ENCODE data around the gene ADAMTS5. TPM values are rescaled to one million over a fixed set of nuclear protein-coding genes. Genes with fewer than 3 reads are reported as not detected.

Gene ADAMTS5
- polyA plus RNA-seq (0.90 and 1.6 TPM in 2 replicates), polyA minus RNA-seq (4.1 and 5.7 TPM in 2 replicates)

- no peaks in the 10 kb centered on the region for H3K9me2 ChIP-seq (ENCODE audit: insufficient read depth, low read length)
- H3K9me3 ChIP-seq (ENCODE audit: low read length), result no peaks in the 10 kb centered on the region
- H3K36me3 ChIP-seq (ENCODE audit: insufficient read depth, low read length), result no peaks in the 10 kb centered on the region
- H3K4me3 ChIP-seq (ENCODE audit: low read length), result peak within 1 kb of the TSS; percentile 74
- H3K79me2 ChIP-seq (replicated peaks; ENCODE audit: insufficient read depth, low read length), result no peaks in the 10 kb centered on the region
- peak within 1 kb of the TSS; percentile 37 for H2AFZ ChIP-seq (ENCODE audit: low read depth, low read length)
- TF ChIP-seq TAF1 (IDR thresholded peaks at IDR 0.05; ENCODE audit: low read depth) (no peak), CTCF (IDR thresholded peaks at IDR 0.05; ENCODE audit: poor library complexity, severe bottlenecking) (no peak), RAD21 (conservative IDR thresholded peaks at IDR 0.05) (peak; percentile 43), POLR2AphosphoS5 (IDR thresholded peaks at IDR 0.05) (peak; percentile 71), EZH2 (IDR thresholded peaks at IDR 0.05; ENCODE audit: borderline replicate concordance, insufficient read depth, low read length, poor library complexity, severe bottlenecking) (no peak), EP300 (conservative IDR thresholded peaks at IDR 0.05; ENCODE audit: poor library complexity, severe bottlenecking) (no peak), REST (IDR thresholded peaks at IDR 0.05; ENCODE audit: borderline replicate concordance) (peak; percentile 56), SMC3 (conservative IDR thresholded peaks at IDR 0.05; ENCODE audit: poor library complexity) (peak; percentile 38), MXI1 (conservative IDR thresholded peaks at IDR 0.05; ENCODE audit: poor library complexity, severe bottlenecking) (peak; percentile 66)
- peak within 1 kb of the TSS; percentile 71 for H3K4me2 ChIP-seq (ENCODE audit: low read length)
- H3K27me3 ChIP-seq (ENCODE audit: insufficient read depth, low read depth, low read length), result peaks cover 40% of the 10 kb centered on the region
- no peaks in the 10 kb centered on the region for H4K20me1 ChIP-seq (ENCODE audit: insufficient read depth)
- peak within 1 kb of the TSS; percentile 14 for H3K27ac ChIP-seq (ENCODE audit: low read length)
- H3K9ac ChIP-seq (ENCODE audit: low read length), result peak within 1 kb of the TSS; percentile 68
- H3F3A ChIP-seq (ENCODE audit: insufficient read depth, low read length, poor library complexity, severe bottlenecking), result no peaks in the 10 kb centered on the region
Measured at GRCh38 chr21:26967062-26967913, at the start of gene ADAMTS5. Gene ADAMTS5, minus strand, starts transcription at chr21:26967088. Its CDS starts 697 bp downstream, at chr21:26966391.

- no peaks in the 10 kb centered on the region for H4K20me1 ChIP-seq (ENCODE audit: insufficient read depth)
- no peaks in the 10 kb centered on the region for H3K36me3 ChIP-seq (ENCODE audit: insufficient read depth, low read length)
- H3K4me3 ChIP-seq (ENCODE audit: low read length), result no peak overlapping the region
- no peaks in the 10 kb centered on the region for H3K27me3 ChIP-seq (ENCODE audit: insufficient read depth, low read depth, low read length)
- no peak overlapping the region for H2AFZ ChIP-seq (ENCODE audit: low read depth, low read length)
- no peak overlapping the region for H3K4me2 ChIP-seq (ENCODE audit: low read length)
- H3K9me2 ChIP-seq (ENCODE audit: insufficient read depth, low read length), result no peaks in the 10 kb centered on the region
- no peak overlapping the region for H3K27ac ChIP-seq (ENCODE audit: low read length)
- H3K9ac ChIP-seq (ENCODE audit: low read length), result no peak overlapping the region
- TF ChIP-seq REST (IDR thresholded peaks at IDR 0.05; ENCODE audit: borderline replicate concordance) (no peak), EP300 (conservative IDR thresholded peaks at IDR 0.05; ENCODE audit: poor library complexity, severe bottlenecking) (no peak), POLR2AphosphoS5 (IDR thresholded peaks at IDR 0.05) (no peak), EZH2 (IDR thresholded peaks at IDR 0.05; ENCODE audit: borderline replicate concordance, insufficient read depth, low read length, poor library complexity, severe bottlenecking) (no peak), SMC3 (conservative IDR thresholded peaks at IDR 0.05; ENCODE audit: poor library complexity) (no peak), CTCF (IDR thresholded peaks at IDR 0.05; ENCODE audit: poor library complexity, severe bottlenecking) (no peak), RAD21 (conservative IDR thresholded peaks at IDR 0.05) (no peak), MXI1 (conservative IDR thresholded peaks at IDR 0.05; ENCODE audit: poor library complexity, severe bottlenecking) (no peak), TAF1 (IDR thresholded peaks at IDR 0.05; ENCODE audit: low read depth) (no peak)
- H3K79me2 ChIP-seq (replicated peaks; ENCODE audit: insufficient read depth, low read length), result no peaks in the 10 kb centered on the region
- no peaks in the 10 kb centered on the region for H3K9me3 ChIP-seq (ENCODE audit: low read length)
- no peaks in the 10 kb centered on the region for H3F3A ChIP-seq (ENCODE audit: insufficient read depth, low read length, poor library complexity, severe bottlenecking)
Measured at GRCh38 chr21:27001526-27001925, 34.6 kb upstream of the ADAMTS5 start.

Measured in neural cell (in vitro differentiated cells).